GM12878 (cell line): ENCODE data around the gene MVP. TPM values are rescaled to one million over a fixed set of nuclear protein-coding genes. Genes with fewer than 3 reads are reported as not detected.

Experiments used
- ATAC-seq: fragments of 200-7000 bp; cut with Tn5 transposase; 3 replicates; pipeline ENCODE4 v1.9.1; 2020; ENCODE audit warnings: mild to moderate bottlenecking, moderate library complexity
- BruUV-seq: library from RNA; stranded (reverse); fragments of 400-500 nt; replicated peaks from 2 replicates; lab custom pipeline; 2021; lab: Mats Ljungman, UMichigan
- CTCF ChIA-PET: fragments of 300-600 bp; sonication (Branson Sonifier 250); formaldehyde crosslinking; extraction: SDS; loops from one replicate; lab custom pipeline; 2021; ENCODE audit warnings: inconsistent platforms; lab: Yijun Ruan, JAX
- POLR2A ChIA-PET: fragments of 350-600 bp; formaldehyde crosslinking; extraction: SDS; loops from one replicate; lab custom pipeline; 2021; ENCODE audit warnings: inconsistent platforms; lab: Charles Lee
- RAD21 ChIA-PET: fragments of 300-600 bp; sonication (Branson Sonifier 250); formaldehyde crosslinking; loops from one replicate; lab custom pipeline; 2023; ENCODE audit warnings: antibody characterized with exemption; ENCODE audit not compliant: unreplicated experiment; lab: Charles Lee
- SMC1A ChIA-PET: fragments of 300-600 bp; sonication (Branson Sonifier 250); formaldehyde crosslinking; loops from one replicate; lab custom pipeline; 2023; ENCODE audit not compliant: unreplicated experiment, uncharacterized antibody; lab: Charles Lee
- DNase-seq: peaks from one replicate; pipeline ENCODE4 v3.0.0-alpha.2; 2011; ENCODE audit warnings: low read depth, low spot score
- FAIRE-seq: peaks from 3 replicates; lab custom pipeline; 2011; peaks lifted over from hg19 to GRCh38; lab: Jason Lieb, UNC
- H2AFZ ChIP-seq: 2 replicates; pipeline ENCODE4 v1.6.0; 2011; ENCODE audit warnings: low read depth, low read length, control low read depth; ENCODE audit not compliant: control insufficient read depth
- H3K27ac ChIP-seq: 2 replicates; pipeline ENCODE4 v1.5.1; 2011; ENCODE audit warnings: control low read depth; ENCODE audit not compliant: control insufficient read depth, insufficient read depth
- H3K27me3 ChIP-seq, 2 experiments: replicated peaks in 1 of 2; 2 replicates each; pipeline versions ENCODE4 v1.6.0 to v1.6.1; 2011; ENCODE audit warnings: low read length in 1 of 2; ENCODE audit not compliant: control insufficient read depth in 2 of 2, insufficient read depth in 2 of 2
- H3K36me3 ChIP-seq, 2 experiments: 2 replicates each; pipeline ENCODE4 v1.5.1; 2011; ENCODE audit warnings: low read length in 1 of 2; ENCODE audit not compliant: control insufficient read depth in 2 of 2, insufficient read depth in 2 of 2
- H3K4me1 ChIP-seq: 2 replicates; pipeline ENCODE4 v1.6.1; 2011; ENCODE audit warnings: mild to moderate bottlenecking, low read length, moderate library complexity, mixed read lengths; ENCODE audit not compliant: control insufficient read depth, insufficient read depth
- H3K4me2 ChIP-seq: 2 replicates; pipeline ENCODE4 v1.6.0; 2011; ENCODE audit warnings: control low read depth; ENCODE audit not compliant: control insufficient read depth, insufficient read depth
- H3K4me3 ChIP-seq: fragments of 200-600 bp; sonication (generic); 2 replicates; pipeline ENCODE4 v1.5.1; 2016
- H3K79me2 ChIP-seq: 2 replicates; pipeline ENCODE4 v1.6.0; 2011; ENCODE audit warnings: low read length; ENCODE audit not compliant: control insufficient read depth, insufficient read depth
- H3K9ac ChIP-seq: 2 replicates; pipeline ENCODE4 v1.8.0; 2011; ENCODE audit warnings: low read length, control low read depth, mixed read lengths; ENCODE audit not compliant: control insufficient read depth, insufficient read depth
- H3K9me3 ChIP-seq: replicated peaks from 3 replicates; pipeline ENCODE4 v1.5.1; 2011; ENCODE audit warnings: mild to moderate bottlenecking, low read length; ENCODE audit not compliant: control insufficient read depth, insufficient read depth
- H4K20me1 ChIP-seq: 2 replicates; pipeline ENCODE4 v1.6.0; 2011; ENCODE audit not compliant: control insufficient read depth, insufficient read depth
- CEBPB ChIP-seq, 2 experiments: fragments of 150-350 bp in 1 of 2; IDR thresholded peaks; 2 replicates each; pipeline ENCODE4 v1.6.1; 2012 to 2014; ENCODE audit warnings: low read depth in 2 of 2, low read length in 2 of 2, borderline replicate concordance in 1 of 2, inconsistent platforms in 1 of 2
- EP300 ChIP-seq, 2 experiments: fragments of 150-350 bp in 1 of 2; IDR thresholded peaks; 2 replicates each; pipeline ENCODE4 v1.6.1; 2011 to 2012; ENCODE audit warnings: low read depth in 2 of 2, low read length in 2 of 2, borderline replicate concordance in 1 of 2, improper control_type of control experiment in 1 of 2, inconsistent platforms in 1 of 2; ENCODE audit not compliant: control insufficient read depth in 1 of 2
- HDAC2 ChIP-seq: fragments of 200-600 bp; sonication (generic); IDR thresholded peaks from 2 replicates; pipeline ENCODE4 v1.6.1; 2017
- NFIC ChIP-seq: IDR thresholded peaks from 2 replicates; pipeline ENCODE4 v1.6.1; 2012; ENCODE audit warnings: low read depth, mild to moderate bottlenecking, inconsistent platforms, low read length, moderate library complexity
- PAX8 ChIP-seq: fragments of 450-650 bp; IDR thresholded peaks from 2 replicates; pipeline ENCODE4 v1.6.1; 2017; ENCODE audit warnings: mild to moderate bottlenecking, moderate library complexity
- RFX5 ChIP-seq: IDR thresholded peaks from 2 replicates; pipeline ENCODE4 v1.6.1; 2011; ENCODE audit warnings: low read depth, low read length, improper control_type of control experiment
- RUNX3 ChIP-seq: IDR thresholded peaks from 2 replicates; pipeline ENCODE4 v1.6.1; 2012; ENCODE audit warnings: low read length, inconsistent platforms
- SMAD1 ChIP-seq: fragments of 450-650 bp; IDR thresholded peaks from 2 replicates; pipeline ENCODE4 v1.6.1; 2018; ENCODE audit warnings: mild to moderate bottlenecking, low read depth; ENCODE audit not compliant: partially characterized antibody
- USF1 ChIP-seq: IDR thresholded peaks from 2 replicates; pipeline ENCODE4 v1.6.1; 2011; ENCODE audit warnings: borderline replicate concordance, low read depth, mild to moderate bottlenecking, moderate library complexity, mixed read lengths, low read length; ENCODE audit not compliant: insufficient read depth; ENCODE audit errors: extremely low read length
- USF2 ChIP-seq: IDR thresholded peaks from 2 replicates; pipeline ENCODE4 v1.6.1; 2011; ENCODE audit warnings: low read depth, low read length, improper control_type of control experiment, borderline replicate concordance
- ZNF207 ChIP-seq: fragments of 450-650 bp; IDR thresholded peaks from 2 replicates; pipeline ENCODE4 v1.6.1; 2014; ENCODE audit warnings: antibody characterized with exemption, mild to moderate bottlenecking, borderline replicate concordance
- ZNF217 ChIP-seq: fragments of 450-650 bp; IDR thresholded peaks from 2 replicates; pipeline ENCODE4 v1.6.1; 2017; ENCODE audit warnings: antibody characterized with exemption, mild to moderate bottlenecking
- WGBS: methylation state at CpG from one replicate; pipeline ENCODE4 v1.1.6; 2016; ENCODE audit warnings: low lambda C conversion rate; ENCODE audit not compliant: insufficient replicate concordance, insufficient coverage; ENCODE audit errors: missing lambda C conversion rate; 5-methylcytosine and 5-hydroxymethylcytosine counted together
- in situ Hi-C: fragments of 300-500 bp; cut with MboI; formaldehyde crosslinking; loops from 9 replicates; pipeline ENCODE4 v1.14.3; 2018; ENCODE audit warnings: mixed read lengths
- intact Hi-C: fragments of 100-400 bp; cut with micrococcal nuclease; formaldehyde crosslinking; loops from one replicate; pipeline ENCODE4 v1.14.2; 2022; ENCODE audit not compliant: unreplicated experiment
- polyA plus RNA-seq, 11 experiments: library from polyadenylated mRNA; depleted of rRNA in 4 of 11; unstranded in 6 of 11; stranded (reverse) in 5 of 11; fragments of >200 nt; fragmentation: Nextera tagmentation in 4 of 11; fragmentation: Illumina TruSeq in 1 of 11; extraction: Ambion mirVana in 4 of 11; extraction: Trizol in 1 of 11; gene quantifications; 1 replicate in 1 of 11; 2 replicates in 10 of 11; pipeline versions ENCODE4 v1.2.1 to v1.2.3, GENCODE V29; 2011 to 2016; ENCODE audit warnings: inconsistent platforms in 2 of 11, missing spikeins in 2 of 11, low read depth in 1 of 11
- total RNA-seq, 4 experiments: library from RNA; depleted of rRNA in 3 of 4; stranded (reverse); fragments of >200 nt in 3 of 4; fragmentation: Illumina TruSeq in 1 of 4; extraction: Trizol in 1 of 4; gene quantifications; 2 replicates each; pipeline versions ENCODE4 v1.2.1 to v1.2.3, GENCODE V29; 2013 to 2021

MVP gene
- total and polyA plus RNA-seq, 10 of the 15 experiments (the other 5 are each of a cell fraction or from before 2014, with no cell fraction given), result 0.98 to 74.2 (median 54.7) TPM

DNA sequence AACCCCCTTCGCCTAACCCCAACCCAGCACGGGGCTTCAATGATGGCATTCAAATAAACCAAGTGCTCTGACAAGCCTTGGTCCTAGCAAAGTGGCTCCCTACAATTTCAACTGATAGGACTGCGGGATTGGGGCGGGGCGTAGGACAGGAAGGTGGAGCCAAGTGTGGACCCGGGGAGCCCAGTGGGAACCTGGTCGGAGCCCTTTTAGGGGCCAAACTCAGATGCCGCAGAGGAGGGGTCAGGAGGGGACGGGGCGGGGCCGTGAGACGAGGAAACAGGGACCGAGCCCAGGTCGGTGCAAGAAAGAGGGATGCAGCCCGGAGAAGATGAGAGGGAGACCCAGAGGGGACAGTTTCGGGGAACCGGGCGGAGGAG, 55.9 kb downstream of the MVP start:
- BruUV-seq, result no TSS peak
- Histone ChIP-seq H3K79me2 (no peaks in the 10 kb centered on the region), H3K36me3 (no peaks in the 10 kb centered on the region), H3K9me3 (no peaks in the 10 kb centered on the region), H3K27me3 (peaks cover 4 to 5% of the 10 kb centered on the region in 2 experiments; a peak in 3 of 4 replicates), H3K4me1 (no peaks in the 10 kb centered on the region), H3K4me2 (no peak overlapping the region), H4K20me1 (no peaks in the 10 kb centered on the region), H2AFZ (no peak overlapping the region)
- RAD21 ChIA-PET, result no interaction called here
- no peak for DNase-seq
- in situ Hi-C loops, result no loop called here
- FAIRE-seq, result no peak
- POLR2A ChIA-PET, result interaction anchor here (0.7 kb wide), 1 partner anchor 165 kb away, joined by 6 read pairs; no protein-coding TSS in a partner anchor
- CTCF ChIA-PET, result no interaction called here
- ATAC-seq, result no peak
- 17% methylated on average over 17 of the region's 18 CpGs for WGBS
- TF ChIP-seq RUNX3, result no peak
- TF ChIP-seq ZNF217, result no peak
- no peak for TF ChIP-seq HDAC2
- no peak for TF ChIP-seq PAX8
- no peak for TF ChIP-seq USF1
- TF ChIP-seq EP300 (IDR thresholded peaks at IDR 0.05; ENCODE audit: borderline replicate concordance in 1 of 2, control insufficient read depth in 1 of 2, low read depth in 2 of 2, low read length in 2 of 2), result no peak
- no peak for TF ChIP-seq ZNF207
- no peak for TF ChIP-seq USF2
- no peak for TF ChIP-seq RFX5
- no peak for TF ChIP-seq NFIC
- no peak for TF ChIP-seq SMAD1
- TF ChIP-seq CEBPB (IDR thresholded peaks at IDR 0.05; ENCODE audit: borderline replicate concordance in 1 of 2, low read depth in 2 of 2, low read length in 2 of 2), result no peak
- TF ChIP-seq, all 136 proteins: peak for 0
- intact Hi-C loops, result no loop called here
- SMC1A ChIA-PET, result no interaction called here
- Histone ChIP-seq H3K4me3 (no peak overlapping the region), H3K27ac (no peak overlapping the region), H3K9ac (no peak overlapping the region)
